Common myeloid progenitor, CD34-positive (primary cell): ENCODE results near the gene PDYN.

Experiments used
- CTCF ChIA-PET: fragments of 350-600 bp; sonication (Branson Sonifier 250); formaldehyde crosslinking; loops from one replicate; lab custom pipeline; 2021; ENCODE audit warnings: antibody characterized with exemption; lab: Charles Lee
- POLR2A ChIA-PET: fragments of 350-600 bp; sonication (Branson Sonifier 250); formaldehyde crosslinking; loops from one replicate; lab custom pipeline; 2021; ENCODE audit warnings: antibody characterized with exemption; lab: Charles Lee
- DNase-seq, 3 donors: peaks; one replicate each; pipeline versions ENCODE4 v3.0.0 to v3.0.0-alpha.2; 2013
- H3K27ac ChIP-seq, 2 experiments: 1 replicate in 1 of 2; 2 replicates in 1 of 2; pipeline ENCODE4 v1.7.0; 2013; ENCODE audit warnings: inconsistent platforms in 2 of 2, low read length in 2 of 2, mild to moderate bottlenecking in 2 of 2, low read depth in 1 of 2, moderate library complexity in 1 of 2; ENCODE audit not compliant: severe bottlenecking in 2 of 2, insufficient read depth in 1 of 2, poor library complexity in 1 of 2
- H3K27me3 ChIP-seq, 5 experiments: replicated peaks in 2 of 5; 1 replicate in 3 of 5; 2 replicates in 2 of 5; pipeline versions ENCODE4 v1.6.1 to v1.7.0; 2013; ENCODE audit warnings: low read length in 4 of 5, mild to moderate bottlenecking in 2 of 5, moderate library complexity in 2 of 5, inconsistent platforms in 1 of 5; ENCODE audit not compliant: insufficient read depth in 5 of 5, control insufficient read depth in 4 of 5
- H3K36me3 ChIP-seq, 4 experiments: 1 replicate in 2 of 4; 2 replicates in 2 of 4; pipeline versions ENCODE4 v1.6.1 to v1.7.0; 2013; ENCODE audit warnings: low read length in 3 of 4, control low read depth in 1 of 4, mild to moderate bottlenecking in 1 of 4; ENCODE audit not compliant: control insufficient read depth in 4 of 4, insufficient read depth in 4 of 4
- H3K4me1 ChIP-seq, 4 experiments: 1 replicate in 3 of 4; 2 replicates in 1 of 4; pipeline versions ENCODE4 v1.6.1 to v1.7.1; 2013; ENCODE audit warnings: low read length in 3 of 4, mild to moderate bottlenecking in 3 of 4, control low read depth in 1 of 4, inconsistent platforms in 1 of 4, moderate library complexity in 1 of 4; ENCODE audit not compliant: control insufficient read depth in 4 of 4, insufficient read depth in 4 of 4; ENCODE audit errors: control extremely low read depth in 1 of 4
- H3K4me3 ChIP-seq, 7 experiments: 1 replicate in 4 of 7; 2 replicates in 3 of 7; pipeline versions ENCODE4 v1.5.1 to v1.7.0; 2013; ENCODE audit warnings: mild to moderate bottlenecking in 7 of 7, low read length in 6 of 7, moderate library complexity in 6 of 7, inconsistent platforms in 2 of 7, low read depth in 2 of 7, control low read depth in 1 of 7; ENCODE audit not compliant: insufficient read depth in 4 of 7, control insufficient read depth in 1 of 7; ENCODE audit errors: extremely low read depth in 1 of 7
- H3K9me3 ChIP-seq, 5 experiments: 1 replicate in 4 of 5; 2 replicates in 1 of 5; pipeline versions ENCODE4 v1.6.1 to v1.7.1; 2013; ENCODE audit warnings: low read length in 4 of 5, mild to moderate bottlenecking in 2 of 5, inconsistent platforms in 1 of 5, low read depth in 1 of 5, moderate library complexity in 1 of 5; ENCODE audit not compliant: control insufficient read depth in 4 of 5, insufficient read depth in 2 of 5; ENCODE audit errors: control extremely low read depth in 1 of 5
- WGBS: methylation state at CpG from one replicate; pipeline ENCODE4 v1.1.5; 2013; ENCODE audit not compliant: insufficient coverage; 5-methylcytosine and 5-hydroxymethylcytosine counted together

The PDYN gene

GRCh38 chr20:1938464-1939269, 55.2 kb downstream of the PDYN start:
- CTCF ChIA-PET = interaction anchor here (1.1 kb wide), 1 partner anchor 10 kb away, joined by 3 read pairs; no protein-coding TSS in a partner anchor

GRCh38 chr20:1937316-1937976, 56.4 kb downstream of the PDYN start:
- ChIA-PET POLR2A (no interaction called here), CTCF (no interaction called here)
- H3K9me3 ChIP-seq = no peaks in the 10 kb centered on the region
- H3K36me3 ChIP-seq = peaks cover 0 to 26% (median 9%) of the 10 kb centered on the region in 4 experiments
- no peak overlapping the region for H3K27ac ChIP-seq
- WGBS = 98% methylated on average over 20 of the region's 25 CpGs
- H3K4me3 ChIP-seq = no peak overlapping the region
- no peak for DNase-seq
- H3K27me3 ChIP-seq = no peaks in the 10 kb centered on the region
- H3K4me1 ChIP-seq = no peaks in the 10 kb centered on the region

More at GRCh38 chr20:1938464-1939269, 55.2 kb downstream of the PDYN start:
- DNase-seq = no peak
- Histone ChIP-seq H3K36me3 (peaks cover 0 to 26% (median 9%) of the 10 kb centered on the region in 4 experiments), H3K27me3 (peaks cover 0 to 5% (median 4%) of the 10 kb centered on the region in 5 experiments), H3K9me3 (no peaks in the 10 kb centered on the region), H3K27ac (no peak overlapping the region), H3K4me3 (no peak overlapping the region), H3K4me1 (no peaks in the 10 kb centered on the region)
- WGBS = 98% methylated on average over 13 of the region's 14 CpGs
- POLR2A ChIA-PET = no interaction called here

GRCh38 chr20:1935696-1936366, 58.0 kb downstream of the PDYN start:
- ChIA-PET CTCF (no interaction called here), POLR2A (no interaction called here)
- Histone ChIP-seq H3K9me3 (no peaks in the 10 kb centered on the region), H3K4me3 (no peak overlapping the region), H3K27ac (no peak overlapping the region), H3K36me3 (peaks cover 0 to 26% (median 9%) of the 10 kb centered on the region in 4 experiments), H3K4me1 (no peaks in the 10 kb centered on the region), H3K27me3 (no peaks in the 10 kb centered on the region)
- no peak for DNase-seq
- 95% methylated on average over 14 of the region's 15 CpGs for WGBS

DNA sequence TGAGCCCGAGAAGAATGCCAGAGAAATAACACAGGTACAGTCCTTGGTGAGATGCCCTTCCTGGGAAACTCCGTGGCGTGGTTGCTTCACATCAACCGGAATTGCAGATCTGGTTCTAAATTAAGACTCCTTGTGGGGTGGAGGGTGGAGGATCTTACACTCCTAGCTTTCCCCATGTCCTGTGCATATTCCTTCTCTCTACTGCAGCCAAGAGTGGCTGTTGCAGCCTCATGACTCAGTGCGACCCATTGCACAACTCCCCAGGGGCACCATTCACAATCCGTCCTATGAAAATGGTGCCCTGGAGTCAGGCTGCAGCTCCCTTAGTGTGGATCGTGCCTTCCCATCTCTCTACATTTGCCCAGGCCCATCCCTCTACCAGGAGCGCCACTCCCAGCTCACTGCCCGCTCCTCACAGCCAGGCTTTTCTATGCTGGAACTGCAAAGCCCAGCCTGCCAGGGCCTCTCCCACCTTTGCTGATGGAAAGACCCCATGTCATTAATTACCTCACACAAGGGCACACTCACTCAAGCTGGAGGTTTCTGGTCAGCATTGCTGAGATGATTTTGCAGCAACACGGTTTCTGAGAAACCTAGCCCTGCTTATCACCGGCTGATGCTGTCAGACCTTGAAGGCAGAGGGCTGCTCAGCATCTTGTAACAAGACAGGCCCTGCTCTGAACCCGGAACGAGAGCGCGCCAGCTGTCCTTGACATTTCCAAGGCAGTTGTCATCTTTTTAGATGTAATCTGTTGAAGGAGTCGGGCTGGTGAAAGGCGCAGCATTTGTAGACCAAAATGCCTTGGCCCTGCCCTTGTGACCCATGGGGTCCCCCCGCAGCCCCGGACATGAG, 58.9 kb downstream of the PDYN start:
- POLR2A ChIA-PET = no interaction called here
- H3K27ac ChIP-seq = no peak overlapping the region

DNA sequence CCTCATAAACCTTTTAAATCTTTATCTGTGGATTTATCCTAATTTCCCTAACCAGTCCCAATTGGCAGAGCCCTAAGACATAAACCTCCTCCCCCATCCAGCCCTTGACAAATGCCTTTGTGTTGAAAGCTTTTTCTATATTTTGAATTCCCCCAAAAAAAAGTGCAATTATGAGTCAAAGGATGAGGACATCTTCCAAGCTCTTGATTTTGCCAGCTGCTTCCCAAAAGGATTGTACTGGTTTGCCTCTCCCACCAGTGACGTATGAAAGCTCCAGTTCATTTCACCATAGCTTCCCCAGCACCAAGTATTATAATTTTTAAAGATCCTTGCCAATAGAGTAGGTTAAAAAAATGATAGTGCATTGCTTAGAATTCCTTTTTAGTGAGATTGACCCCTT, 59.7 kb downstream of the PDYN start:
- no CpG with 5 or more reads among the region's 1 CpG for WGBS
- no peak overlapping the region for H3K4me3 ChIP-seq
- CTCF ChIA-PET = interaction anchor here (1.5 kb wide), 1 partner anchor 13 kb away, joined by 3 read pairs; no protein-coding TSS in a partner anchor
- peaks cover 0 to 26% (median 9%) of the 10 kb centered on the region in 4 experiments for H3K36me3 ChIP-seq
- no peaks in the 10 kb centered on the region for H3K4me1 ChIP-seq
- no peaks in the 10 kb centered on the region for H3K9me3 ChIP-seq
- no peak overlapping the region for H3K27ac ChIP-seq
- POLR2A ChIA-PET = no interaction called here
- DNase-seq = no peak
- no peaks in the 10 kb centered on the region for H3K27me3 ChIP-seq

More for the DNA sequence above, 58.9 kb downstream of the PDYN start:
- no peaks in the 10 kb centered on the region for H3K27me3 ChIP-seq
- CTCF ChIA-PET = interaction anchor here (1.5 kb wide), 1 partner anchor 12 kb away, joined by 3 read pairs; no protein-coding TSS in a partner anchor
- no peak overlapping the region for H3K4me3 ChIP-seq
- WGBS = 96% methylated on average over 15 of the region's 19 CpGs
- DNase-seq = no peak
- H3K9me3 ChIP-seq = no peaks in the 10 kb centered on the region
- H3K4me1 ChIP-seq = no peaks in the 10 kb centered on the region
- H3K36me3 ChIP-seq = peaks cover 0 to 26% (median 9%) of the 10 kb centered on the region in 4 experiments

DNA sequence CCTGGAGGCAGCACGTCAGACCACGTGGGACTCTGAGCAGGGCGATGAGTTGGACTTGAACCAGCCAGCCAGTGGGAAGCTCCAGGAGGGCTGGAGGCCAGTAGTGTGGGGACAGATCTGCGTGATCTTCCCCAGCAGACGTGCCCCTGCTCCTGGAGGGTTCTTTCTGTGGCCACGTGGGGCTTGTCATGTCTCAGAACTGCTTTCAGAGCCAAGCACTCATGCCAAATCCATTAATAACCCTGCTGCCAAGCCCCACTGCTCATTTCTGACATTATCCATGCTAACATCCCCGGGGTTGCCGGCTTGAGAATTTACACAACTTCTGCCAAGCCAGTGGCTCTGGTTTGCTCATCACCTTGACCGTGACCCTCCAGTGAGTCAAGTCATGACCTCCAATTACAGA, 60.4 kb downstream of the PDYN start:
- no peaks in the 10 kb centered on the region for H3K9me3 ChIP-seq
- ChIA-PET CTCF (no interaction called here), POLR2A (no interaction called here)
- peaks cover 0 to 22% (median 7%) of the 10 kb centered on the region in 4 experiments for H3K36me3 ChIP-seq
- no peaks in the 10 kb centered on the region for H3K27me3 ChIP-seq
- no peak overlapping the region for H3K27ac ChIP-seq
- no peaks in the 10 kb centered on the region for H3K4me1 ChIP-seq
- no peak overlapping the region for H3K4me3 ChIP-seq
- WGBS = 94% methylated on average over 5 of the region's 9 CpGs
- DNase-seq = no peak
